ENCODE results near the gene AOPEP.

The AOPEP gene

GRCh38 chr9:94864862-94865509 lies 138.5 kb downstream of the AOPEP start:
- TF ChIP-seq SPI1 (IDR thresholded peaks at IDR 0.05; ENCODE audit: low read depth, low read length): no peak
- TF ChIP-seq PAX5 (IDR thresholded peaks at IDR 0.05; ENCODE audit: insufficient read depth, low read length, severe bottlenecking): no peak
- TF ChIP-seq POLR2A (IDR thresholded peaks at IDR 0.05; ENCODE audit: low read depth, low read length): no peak
- no peak for TF ChIP-seq TAF1 (IDR thresholded peaks at IDR 0.05; ENCODE audit: low read depth, low read length)
- no peak for TF ChIP-seq POLR2AphosphoS5 (IDR thresholded peaks at IDR 0.05; ENCODE audit: low read depth, low read length)
- no peak for TF ChIP-seq POU2F2 (IDR thresholded peaks at IDR 0.05; ENCODE audit: low read depth, low read length)
- FAIRE-seq (no peak), DNase-seq (ENCODE audit: insufficient read length, low spot score) (no peak)

- DNase-seq (ENCODE audit: insufficient read length, low spot score) (no peak), FAIRE-seq (no peak)
- TF ChIP-seq POLR2AphosphoS5 (IDR thresholded peaks at IDR 0.05; ENCODE audit: low read depth, low read length): no peak
- TF ChIP-seq SPI1 (IDR thresholded peaks at IDR 0.05; ENCODE audit: low read depth, low read length): no peak
- TF ChIP-seq POLR2A (IDR thresholded peaks at IDR 0.05; ENCODE audit: low read depth, low read length): no peak
Measured at GRCh38 chr9:94865582-94866452, 139.3 kb downstream of the AOPEP start.

- TF ChIP-seq SPI1 (IDR thresholded peaks at IDR 0.05; ENCODE audit: low read depth, low read length) (no peak), POLR2A (IDR thresholded peaks at IDR 0.05; ENCODE audit: low read depth, low read length) (no peak), POLR2AphosphoS5 (IDR thresholded peaks at IDR 0.05; ENCODE audit: low read depth, low read length) (no peak), POU2F2 (IDR thresholded peaks at IDR 0.05; ENCODE audit: low read depth, low read length) (no peak), TAF1 (IDR thresholded peaks at IDR 0.05; ENCODE audit: low read depth, low read length) (no peak), PAX5 (IDR thresholded peaks at IDR 0.05; ENCODE audit: insufficient read depth, low read length, severe bottlenecking) (no peak)
- FAIRE-seq: no peak
- no peak for DNase-seq (ENCODE audit: insufficient read length, low spot score)
Measured at GRCh38 chr9:94866770-94867169, 140.3 kb downstream of the AOPEP start.

- no peak for DNase-seq (ENCODE audit: insufficient read length, low spot score)
- TF ChIP-seq POU2F2 (IDR thresholded peaks at IDR 0.05; ENCODE audit: low read depth, low read length) (no peak), SPI1 (IDR thresholded peaks at IDR 0.05; ENCODE audit: low read depth, low read length) (no peak), POLR2AphosphoS5 (IDR thresholded peaks at IDR 0.05; ENCODE audit: low read depth, low read length) (no peak), TAF1 (IDR thresholded peaks at IDR 0.05; ENCODE audit: low read depth, low read length) (no peak), POLR2A (IDR thresholded peaks at IDR 0.05; ENCODE audit: low read depth, low read length) (no peak), PAX5 (IDR thresholded peaks at IDR 0.05; ENCODE audit: insufficient read depth, low read length, severe bottlenecking) (no peak)
- no peak for FAIRE-seq
Measured at GRCh38 chr9:94867281-94867841, 140.9 kb downstream of the AOPEP start.

- DNase-seq (ENCODE audit: insufficient read length, low spot score): no peak
- no peak for TF ChIP-seq POLR2A (IDR thresholded peaks at IDR 0.05; ENCODE audit: low read depth, low read length)
- no peak for TF ChIP-seq TAF1 (IDR thresholded peaks at IDR 0.05; ENCODE audit: low read depth, low read length)
- TF ChIP-seq SPI1 (IDR thresholded peaks at IDR 0.05; ENCODE audit: low read depth, low read length): no peak
- no peak for TF ChIP-seq POLR2AphosphoS5 (IDR thresholded peaks at IDR 0.05; ENCODE audit: low read depth, low read length)
- no peak for TF ChIP-seq PAX5 (IDR thresholded peaks at IDR 0.05; ENCODE audit: insufficient read depth, low read length, severe bottlenecking)
- no peak for TF ChIP-seq POU2F2 (IDR thresholded peaks at IDR 0.05; ENCODE audit: low read depth, low read length)
- no peak for FAIRE-seq
Measured at GRCh38 chr9:94867842-94868312, 141.4 kb downstream of the AOPEP start.

- no peak for FAIRE-seq
- TF ChIP-seq TAF1 (IDR thresholded peaks at IDR 0.05; ENCODE audit: low read depth, low read length) (no peak), SPI1 (IDR thresholded peaks at IDR 0.05; ENCODE audit: low read depth, low read length) (no peak), POU2F2 (IDR thresholded peaks at IDR 0.05; ENCODE audit: low read depth, low read length) (no peak), POLR2AphosphoS5 (IDR thresholded peaks at IDR 0.05; ENCODE audit: low read depth, low read length) (no peak), PAX5 (IDR thresholded peaks at IDR 0.05; ENCODE audit: insufficient read depth, low read length, severe bottlenecking) (no peak), POLR2A (IDR thresholded peaks at IDR 0.05; ENCODE audit: low read depth, low read length) (no peak)
- no peak for DNase-seq (ENCODE audit: insufficient read length, low spot score)
Measured at GRCh38 chr9:94868464-94868863, 142.0 kb downstream of the AOPEP start.

- DNase-seq (ENCODE audit: insufficient read length, low spot score): no peak
- no peak for FAIRE-seq
- TF ChIP-seq TAF1 (IDR thresholded peaks at IDR 0.05; ENCODE audit: low read depth, low read length): no peak
- TF ChIP-seq POLR2AphosphoS5 (IDR thresholded peaks at IDR 0.05; ENCODE audit: low read depth, low read length): no peak
- TF ChIP-seq SPI1 (IDR thresholded peaks at IDR 0.05; ENCODE audit: low read depth, low read length): no peak
- TF ChIP-seq POLR2A (IDR thresholded peaks at IDR 0.05; ENCODE audit: low read depth, low read length): no peak
- TF ChIP-seq PAX5 (IDR thresholded peaks at IDR 0.05; ENCODE audit: insufficient read depth, low read length, severe bottlenecking): no peak
- no peak for TF ChIP-seq POU2F2 (IDR thresholded peaks at IDR 0.05; ENCODE audit: low read depth, low read length)
Measured at GRCh38 chr9:94869415-94869843, 142.9 kb downstream of the AOPEP start.

- no peak for FAIRE-seq
- TF ChIP-seq SPI1 (IDR thresholded peaks at IDR 0.05; ENCODE audit: low read depth, low read length) (no peak), POLR2A (IDR thresholded peaks at IDR 0.05; ENCODE audit: low read depth, low read length) (no peak), POLR2AphosphoS5 (IDR thresholded peaks at IDR 0.05; ENCODE audit: low read depth, low read length) (no peak), PAX5 (IDR thresholded peaks at IDR 0.05; ENCODE audit: insufficient read depth, low read length, severe bottlenecking) (no peak), TAF1 (IDR thresholded peaks at IDR 0.05; ENCODE audit: low read depth, low read length) (no peak), POU2F2 (IDR thresholded peaks at IDR 0.05; ENCODE audit: low read depth, low read length) (no peak)
- no peak for DNase-seq (ENCODE audit: insufficient read length, low spot score)
Measured at GRCh38 chr9:94870465-94870792, 143.9 kb downstream of the AOPEP start.

Measured in GM12891 (cell line).